WERI-Rb-1 (cell line): ENCODE measurements around the gene PLA2G4E.

Experiments
- DNase-seq: peaks from one replicate; pipeline ENCODE4 v3.0.0-alpha.2; 2020
- H3K27ac ChIP-seq: fragments of 250-450 bp; sonication (Bioruptor Pico); 2 replicates; pipeline ENCODE4 v1.5.1; 2020; ENCODE audit warnings: mild to moderate bottlenecking, moderate library complexity
- H3K27me3 ChIP-seq: fragments of 250-450 bp; sonication (Bioruptor Pico); 2 replicates; pipeline ENCODE4 v1.5.1; 2021; ENCODE audit warnings: mild to moderate bottlenecking, low read depth, moderate library complexity; ENCODE audit not compliant: insufficient read depth, severe bottlenecking
- H3K36me3 ChIP-seq: fragments of 250-450 bp; sonication (Bioruptor Pico); 2 replicates; pipeline ENCODE4 v1.5.1; 2020; ENCODE audit warnings: mild to moderate bottlenecking, moderate library complexity
- H3K4me3 ChIP-seq: 2 replicates; pipeline ENCODE4 v1.5.1; 2011; ENCODE audit warnings: low read depth, mild to moderate bottlenecking, control low read depth, low read length
- H3K9me3 ChIP-seq: fragments of 250-450 bp; sonication (Bioruptor Pico); 2 replicates; pipeline ENCODE4 v1.5.1; 2021; ENCODE audit warnings: mild to moderate bottlenecking, moderate library complexity; ENCODE audit not compliant: severe bottlenecking
- CTCF ChIP-seq: IDR thresholded peaks from 2 replicates; pipeline ENCODE4 v1.5.1; 2011; ENCODE audit warnings: low read depth, mild to moderate bottlenecking, control low read depth, inconsistent platforms, low read length

PLA2G4E gene

GRCh38 chr15:41955807-41956525 is 64.9 kb downstream of the PLA2G4E start:
- H3K27ac ChIP-seq, result no peak overlapping the region
- TF ChIP-seq CTCF, result peak; percentile 46; the same call in 1 of the 2 replicates
- peak; percentile 52 for DNase-seq

GRCh38 chr15:41955100-41955499 is 65.7 kb downstream of the PLA2G4E start:
- Histone ChIP-seq H3K27me3 (no peaks in the 10 kb centered on the region), H3K27ac (no peak overlapping the region), H3K9me3 (no peaks in the 10 kb centered on the region), H3K4me3 (no peak overlapping the region), H3K36me3 (peaks cover 5% of the 10 kb centered on the region; the same call in 1 of the 2 replicates)
- no peak for DNase-seq
- no peak for TF ChIP-seq CTCF

More at GRCh38 chr15:41955807-41956525, 64.9 kb downstream of the PLA2G4E start:
- H3K27me3 ChIP-seq, result no peaks in the 10 kb centered on the region
- H3K36me3 ChIP-seq, result peaks cover 5% of the 10 kb centered on the region; the same call in 1 of the 2 replicates
- no peaks in the 10 kb centered on the region for H3K9me3 ChIP-seq
- H3K4me3 ChIP-seq, result no peak overlapping the region

- Histone ChIP-seq H3K9me3 (no peaks in the 10 kb centered on the region), H3K4me3 (no peak overlapping the region), H3K36me3 (peaks cover 5% of the 10 kb centered on the region; the same call in 1 of the 2 replicates), H3K27ac (no peak overlapping the region), H3K27me3 (no peaks in the 10 kb centered on the region)
- DNase-seq, result no peak
- no peak for TF ChIP-seq CTCF
Observed at GRCh38 chr15:41954036-41954435, 66.8 kb downstream of the PLA2G4E start.

- TF ChIP-seq CTCF, result no peak
- DNase-seq, result no peak
- H3K36me3 ChIP-seq, result peaks cover 5% of the 10 kb centered on the region; the same call in 1 of the 2 replicates
Observed at GRCh38 chr15:41952013-41952563, 68.8 kb downstream of the PLA2G4E start.

GRCh38 chr15:41951571-41951970 is 69.3 kb downstream of the PLA2G4E start:
- Histone ChIP-seq H3K36me3 (peaks cover 5% of the 10 kb centered on the region; the same call in 1 of the 2 replicates), H3K9me3 (no peaks in the 10 kb centered on the region), H3K27ac (no peak overlapping the region), H3K4me3 (no peak overlapping the region), H3K27me3 (no peaks in the 10 kb centered on the region)
- no peak for TF ChIP-seq CTCF
- no peak for DNase-seq

More at GRCh38 chr15:41952013-41952563, 68.8 kb downstream of the PLA2G4E start:
- H3K27me3 ChIP-seq, result no peaks in the 10 kb centered on the region
- H3K4me3 ChIP-seq, result no peak overlapping the region
- H3K9me3 ChIP-seq, result no peaks in the 10 kb centered on the region
- H3K27ac ChIP-seq, result no peak overlapping the region
